Urothelium cell line (cell line): ENCODE results near the gene MBD5.

Experiments used
- DNase-seq: peaks from one replicate; pipeline ENCODE4 v3.0.0; 2011; ENCODE audit warnings: low spot score, mixed read lengths
- FAIRE-seq: peaks from 2 replicates; lab custom pipeline; 2011; peaks lifted over from hg19 to GRCh38; lab: Jason Lieb, UNC

Gene MBD5

GRCh38 chr2:148106331-148106730 is 85.4 kb downstream of the MBD5 start:
- no peak for DNase-seq
- no peak for FAIRE-seq

GRCh38 chr2:148108385-148108784 is 87.5 kb downstream of the MBD5 start:
- FAIRE-seq, result no peak
- no peak for DNase-seq

DNA sequence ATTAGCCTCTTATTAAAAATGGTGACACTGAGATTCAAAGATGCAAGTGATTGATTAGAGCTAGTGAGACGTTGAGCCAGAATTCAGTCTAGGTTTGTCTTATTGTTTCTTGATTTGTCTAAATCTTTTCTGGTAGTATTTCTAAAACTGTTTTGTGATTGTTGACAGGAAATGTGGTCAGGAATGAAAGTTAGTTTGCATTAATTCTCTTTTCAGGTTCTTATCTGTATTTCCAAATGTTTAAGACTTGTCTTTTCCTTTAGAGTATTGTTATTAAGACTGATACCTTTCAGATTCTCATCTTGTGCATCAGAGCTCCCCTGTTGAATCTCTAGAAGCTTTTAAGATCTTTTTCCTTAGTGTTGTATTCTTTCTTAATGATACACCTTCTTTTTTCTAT is 89.3 kb downstream of the MBD5 start:
- DNase-seq, result no peak
- FAIRE-seq, result no peak

DNA sequence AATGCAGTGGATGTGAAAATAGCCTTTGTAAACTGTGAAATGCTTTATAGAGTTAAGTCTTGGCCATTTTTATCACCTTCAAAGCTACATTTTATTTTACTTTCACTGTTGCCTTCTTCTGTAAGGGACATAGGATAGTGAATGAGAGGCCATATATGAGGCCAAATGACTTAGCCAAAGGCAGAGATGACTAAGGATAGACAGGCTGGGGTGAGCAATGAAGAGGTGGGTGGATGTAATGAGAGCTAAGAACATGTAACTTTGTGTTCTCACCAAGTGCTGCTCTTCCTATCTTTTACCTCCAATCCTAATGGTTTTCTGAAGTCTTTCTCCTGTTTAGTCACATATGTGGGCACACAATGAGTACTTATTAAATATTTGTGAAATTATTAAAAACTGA is 101.9 kb downstream of the MBD5 start:
- DNase-seq (no peak), FAIRE-seq (no peak)

DNA sequence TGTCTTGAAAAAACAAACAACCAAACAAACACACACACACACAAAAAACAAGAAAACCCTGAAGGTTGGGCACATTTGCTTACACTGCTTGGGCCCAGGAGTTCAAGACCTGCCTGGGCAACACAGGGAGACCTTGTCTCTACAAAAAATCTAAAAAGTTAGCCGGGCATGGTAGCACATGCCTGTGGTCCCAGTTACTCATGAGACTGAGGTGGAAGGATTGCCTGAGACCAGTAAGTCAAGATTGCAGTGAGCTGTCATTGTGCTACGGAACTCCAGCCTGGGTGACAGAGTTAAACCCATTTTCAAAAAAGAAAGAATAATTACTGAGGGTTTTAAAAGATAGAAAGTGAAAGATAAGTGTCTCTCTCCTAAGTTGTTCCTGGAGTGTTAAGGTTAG is 103.4 kb downstream of the MBD5 start:
- DNase-seq, result no peak
- no peak for FAIRE-seq

DNA sequence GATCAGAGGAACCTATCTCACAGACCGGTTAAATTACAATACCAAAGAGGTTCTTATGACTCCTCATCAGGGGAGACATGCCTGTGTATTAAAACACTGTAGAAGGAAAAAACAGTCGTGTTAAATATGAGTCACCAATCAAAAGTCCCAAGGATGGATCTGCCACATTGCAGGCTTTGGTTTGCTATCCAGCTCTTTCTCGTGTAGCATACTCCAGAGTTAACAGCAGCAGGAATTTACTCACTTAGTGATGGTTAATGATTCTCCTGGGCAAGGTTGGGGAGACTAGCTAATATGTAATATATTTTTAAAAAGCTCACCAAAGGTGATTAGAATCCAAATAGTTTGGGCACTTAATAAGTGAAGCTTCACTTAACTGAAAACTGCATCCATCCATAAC is 109.7 kb downstream of the MBD5 start:
- DNase-seq, result no peak
- no peak for FAIRE-seq

GRCh38 chr2:148132412-148132811 is 111.5 kb downstream of the MBD5 start:
- DNase-seq, result no peak
- no peak for FAIRE-seq

GRCh38 chr2:148135705-148136104 is 114.8 kb downstream of the MBD5 start:
- DNase-seq (no peak), FAIRE-seq (no peak)

DNA sequence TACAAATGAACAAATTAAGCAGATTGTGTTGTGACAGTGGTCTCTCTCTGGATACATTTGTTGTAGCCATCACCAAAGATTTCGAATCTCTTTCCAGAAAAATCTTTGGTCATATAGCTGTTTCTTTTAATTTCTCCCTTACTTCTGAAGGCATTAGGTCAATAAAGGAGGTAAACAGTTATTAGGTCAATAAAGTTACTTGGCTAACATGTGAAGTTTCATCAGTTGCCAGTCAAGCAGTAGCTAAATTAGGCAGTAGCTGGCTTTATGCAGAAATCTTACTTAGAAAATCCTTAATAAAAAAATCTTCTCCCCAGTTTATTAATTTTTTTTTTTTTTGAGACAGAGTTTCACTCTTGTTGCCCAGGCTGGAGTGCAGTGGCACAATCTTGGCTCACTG is 115.5 kb downstream of the MBD5 start:
- no peak for DNase-seq
- no peak for FAIRE-seq

GRCh38 chr2:148161909-148162435 is 141.1 kb downstream of the MBD5 start:
- DNase-seq, result no peak
- no peak for FAIRE-seq

DNA sequence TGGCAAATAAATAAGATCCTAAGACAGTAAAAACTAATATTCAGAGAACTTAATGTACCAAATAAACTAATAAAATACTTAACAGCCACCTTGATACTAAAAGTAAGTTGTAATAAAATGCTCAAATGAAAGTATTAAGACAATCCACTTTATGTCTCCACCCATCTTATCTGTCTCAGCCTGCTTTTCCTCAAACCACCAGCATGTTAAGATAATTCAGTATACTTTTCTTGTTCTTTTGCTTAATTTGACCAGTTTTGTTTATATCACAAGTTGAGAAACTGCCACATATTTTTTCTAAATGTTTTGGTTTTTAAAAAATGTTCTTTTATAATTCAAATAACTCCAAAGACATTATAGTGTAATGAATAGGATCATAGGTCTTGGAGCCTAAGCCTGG is 142.0 kb downstream of the MBD5 start:
- DNase-seq (no peak), FAIRE-seq (no peak)

DNA sequence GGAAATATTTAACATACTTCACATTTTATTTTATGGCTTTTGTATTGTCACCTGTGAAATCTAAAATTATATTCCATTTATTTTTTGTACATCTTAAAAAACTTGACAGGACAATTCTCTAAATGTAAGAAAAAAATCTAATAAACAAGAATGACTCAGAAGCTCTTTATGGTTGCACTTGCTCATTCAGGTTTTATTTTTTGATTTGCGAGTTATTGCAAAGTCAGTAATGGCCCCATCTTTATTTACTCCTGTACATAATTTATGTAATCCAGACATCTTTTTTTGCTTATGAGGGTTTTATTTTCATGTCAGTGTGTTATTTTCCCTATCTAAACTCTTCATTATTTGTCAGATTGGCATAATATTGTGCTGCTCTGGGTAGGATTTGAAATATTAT is 145.1 kb downstream of the MBD5 start:
- DNase-seq (no peak), FAIRE-seq (no peak)

GRCh38 chr2:148167241-148167766 is 146.4 kb downstream of the MBD5 start:
- no peak for DNase-seq
- FAIRE-seq, result no peak

GRCh38 chr2:148167855-148168254 is 147.0 kb downstream of the MBD5 start:
- DNase-seq (no peak), FAIRE-seq (no peak)

DNA sequence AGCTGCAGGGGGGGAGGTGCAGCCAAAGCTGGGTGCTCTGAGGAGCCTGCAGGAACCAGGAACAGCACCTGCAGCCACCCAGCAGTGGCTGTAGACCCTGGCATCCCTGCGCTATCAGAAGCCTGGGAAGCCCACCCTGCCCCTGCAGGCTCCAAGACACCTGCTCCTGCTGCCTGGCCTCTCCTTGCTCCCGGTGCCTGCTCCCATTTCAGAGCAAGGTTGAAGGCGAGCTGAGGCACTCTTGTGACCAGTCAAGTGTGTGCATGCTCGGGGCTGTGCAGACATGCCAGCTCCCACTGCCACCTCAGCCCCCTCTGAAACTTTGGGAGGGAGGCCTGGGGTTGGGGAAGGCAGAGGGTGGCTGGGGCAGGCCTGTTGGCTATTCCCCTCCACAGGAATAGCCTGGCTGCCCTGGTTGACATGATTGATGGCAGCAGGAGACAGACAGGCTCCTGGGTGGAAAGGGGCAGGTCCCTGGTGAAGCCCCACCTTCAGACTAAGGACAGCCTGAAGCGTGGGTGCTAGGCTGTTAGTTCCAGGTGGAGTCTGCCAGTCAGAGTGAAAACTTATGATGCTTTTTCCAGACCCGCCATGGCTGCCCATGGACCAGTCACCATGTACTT is 151.4 kb downstream of the MBD5 start:
- DNase-seq, result no peak
- no peak for FAIRE-seq

DNA sequence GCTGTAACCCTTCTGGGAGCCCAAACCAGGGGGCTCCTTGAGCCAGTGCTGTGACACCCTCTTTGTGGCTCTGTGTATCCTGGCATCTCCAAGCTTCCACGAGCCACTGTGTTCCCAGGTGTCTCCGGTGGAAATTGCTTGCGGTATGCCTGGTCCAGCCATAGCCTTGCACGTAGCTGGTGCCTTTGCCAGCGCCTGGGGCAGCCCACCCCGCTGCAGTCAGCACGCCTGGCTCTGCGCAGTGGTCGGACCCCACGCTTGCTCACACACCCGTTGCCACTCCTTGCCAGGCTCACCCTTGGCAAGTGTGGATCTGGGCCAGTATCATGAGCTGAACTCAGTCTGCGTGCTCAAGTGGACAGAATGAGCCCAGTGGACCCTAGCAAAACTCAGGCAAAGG is 152.3 kb downstream of the MBD5 start:
- DNase-seq (no peak), FAIRE-seq (no peak)

DNA sequence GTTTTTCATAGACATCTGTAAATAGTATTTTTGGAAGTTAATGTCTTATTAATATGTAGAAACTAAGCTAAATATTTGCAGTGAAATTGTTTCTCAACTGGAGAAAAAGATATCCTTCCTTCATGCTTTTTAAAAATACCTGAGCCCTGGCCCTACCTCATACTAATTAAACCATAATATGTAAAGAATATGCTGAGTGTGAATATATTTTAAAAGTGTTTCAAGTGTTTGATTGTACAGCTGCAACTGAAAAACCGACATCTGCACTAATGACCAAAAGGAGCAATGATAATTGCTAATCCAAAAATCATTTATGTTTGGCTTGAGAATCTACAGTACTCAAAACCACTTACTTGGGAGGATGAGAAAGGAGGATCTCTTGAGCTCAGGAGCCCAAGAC is 156.7 kb downstream of the MBD5 start:
- FAIRE-seq (no peak), DNase-seq (no peak)

GRCh38 chr2:148179724-148180123 is 158.8 kb downstream of the MBD5 start:
- FAIRE-seq, result no peak
- no peak for DNase-seq

DNA sequence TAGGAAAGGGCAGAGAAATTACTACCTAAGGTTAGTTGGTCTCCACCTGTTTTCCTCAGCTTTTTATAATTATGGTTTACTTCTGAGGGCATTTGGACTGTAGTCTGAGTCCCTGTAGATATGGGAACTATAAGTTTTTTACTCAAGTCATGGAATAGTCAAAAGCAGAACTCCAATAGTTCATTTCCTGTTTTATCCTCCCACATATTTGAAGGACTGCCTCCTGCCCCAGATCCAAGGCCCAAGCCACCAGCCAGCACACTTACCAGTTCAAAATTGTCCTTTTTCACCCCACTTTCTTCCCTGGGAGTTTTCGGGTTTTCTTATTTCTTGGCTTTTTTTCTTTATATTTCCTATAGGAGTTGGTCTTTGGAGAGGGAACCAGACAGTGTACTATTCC is 164.1 kb downstream of the MBD5 start:
- no peak for FAIRE-seq
- no peak for DNase-seq

DNA sequence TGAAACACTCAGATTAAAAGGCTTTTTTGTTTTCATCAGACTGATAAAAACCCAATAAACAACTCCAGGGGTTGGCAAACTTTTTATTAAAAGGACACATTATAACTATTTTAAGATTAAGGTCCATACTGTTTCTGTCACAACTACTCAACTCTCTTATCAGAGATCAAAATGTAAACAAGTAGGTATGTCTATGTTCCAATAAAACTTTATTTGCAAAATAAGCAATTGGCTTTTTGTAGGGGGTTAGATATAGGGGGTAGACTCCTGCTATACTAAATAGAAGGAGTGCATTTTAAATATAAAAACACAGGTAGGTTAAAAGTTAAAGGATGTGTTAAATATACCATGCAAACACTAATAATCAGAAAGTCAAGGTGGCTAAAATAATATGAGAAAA is 174.0 kb downstream of the MBD5 start:
- FAIRE-seq (no peak), DNase-seq (no peak)

GRCh38 chr2:148201075-148202004 is 180.4 kb downstream of the MBD5 start:
- FAIRE-seq (peak; percentile 83), DNase-seq (peak; percentile 39)

DNA sequence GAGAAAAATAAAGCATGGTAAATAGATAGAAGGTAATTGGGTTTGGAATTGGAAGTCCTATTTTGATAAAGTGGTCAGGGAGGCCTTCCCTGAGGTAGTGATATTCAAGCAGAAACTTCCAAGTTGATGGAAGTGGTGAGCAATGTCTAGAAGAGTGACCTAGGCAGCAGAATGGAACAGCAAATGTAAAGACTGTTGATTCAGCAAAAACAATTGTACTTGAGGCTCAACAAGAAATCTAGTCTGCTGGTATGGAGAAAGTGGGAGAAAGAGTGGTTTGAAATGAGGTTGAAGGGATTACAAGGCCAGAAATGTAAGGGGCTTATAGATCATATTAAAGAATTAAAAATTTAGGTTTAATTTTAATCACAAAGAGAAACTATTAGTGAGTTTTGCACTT is 181.3 kb downstream of the MBD5 start:
- no peak for DNase-seq
- FAIRE-seq, result no peak
